ENCODE measurements around the gene HMX3. TPM values are rescaled to one million over a fixed set of nuclear protein-coding genes. Genes with fewer than 3 reads are reported as not detected.

Gene HMX3
- total RNA-seq, 6 experiments from 2014 or later = not detected

- TF ChIP-seq POLR2A (IDR thresholded peaks at IDR 0.05) (no peak), CTCF (IDR thresholded peaks at IDR 0.05) (no peak)
- no peak overlapping the region for H3K4me3 ChIP-seq
- no peaks in the 10 kb centered on the region for H3K4me1 ChIP-seq
- H3K27me3 ChIP-seq = no peaks in the 10 kb centered on the region
- H3K36me3 ChIP-seq = no peaks in the 10 kb centered on the region
- ATAC-seq (no peak), DNase-seq (no peak)
- intact Hi-C loops (cut with DNase I) = no loop called here
- H3K27ac ChIP-seq = no peak overlapping the region
- WGBS (ENCODE audit: insufficient coverage, low coverage, low lambda C conversion rate, missing lambda C conversion rate) = 100% methylated on average over 2 of the region's 2 CpGs
- no peaks in the 10 kb centered on the region for H3K9me3 ChIP-seq
Measured at GRCh38 chr10:123183724-123184123, 48.0 kb downstream of the HMX3 start.

GRCh38 chr10:123187781-123188180 is 52.0 kb downstream of the HMX3 start:
- TF ChIP-seq POLR2A (IDR thresholded peaks at IDR 0.05) (no peak), CTCF (IDR thresholded peaks at IDR 0.05) (no peak)
- no peak for ATAC-seq
- no peak overlapping the region for H3K27ac ChIP-seq
- no peaks in the 10 kb centered on the region for H3K27me3 ChIP-seq
- H3K36me3 ChIP-seq = no peaks in the 10 kb centered on the region
- H3K4me3 ChIP-seq = no peak overlapping the region
- WGBS (ENCODE audit: insufficient coverage, low coverage, low lambda C conversion rate, missing lambda C conversion rate) = 99% methylated on average over 5 of the region's 5 CpGs
- no peaks in the 10 kb centered on the region for H3K9me3 ChIP-seq
- intact Hi-C loops (cut with DNase I) = no loop called here
- DNase-seq = no peak
- no peaks in the 10 kb centered on the region for H3K4me1 ChIP-seq

Other genes starting within 250 kb of the HMX3 start
- not detected for gene FAM24A, start 225.4 kb upstream of the HMX3 start, total RNA-seq
- 1 to 10 TPM; 2.0 to 4.5 (median 3.3) TPM for gene C10orf88, start 181.7 kb upstream of the HMX3 start, total RNA-seq
- 1 to 10 TPM; 3.0 to 6.9 (median 4.0) TPM for gene PSTK, start 155.6 kb upstream of the HMX3 start, total RNA-seq
- 10 to 100 TPM in 2 of 6 experiments, 1 to 10 TPM in 4; 4.1 to 15.8 (median 8.3) TPM for gene IKZF5, start 127.2 kb upstream of the HMX3 start, total RNA-seq
- 100 to 1,000 TPM in 4 of 6 experiments, 10 to 100 TPM in 2; 73.6 to 591 (median 273) TPM for gene ACADSB, start 127.0 kb upstream of the HMX3 start, total RNA-seq
- not detected for gene HMX2, start 12.2 kb downstream of the HMX3 start, total RNA-seq
- gene BUB3, start 18.4 kb downstream of the HMX3 start, total RNA-seq = 10 to 100 TPM; 24.1 to 50.9 (median 31.2) TPM